ENCODE data around the gene RAB11FIP4. TPM values are rescaled to one million over a fixed set of nuclear protein-coding genes. Genes with fewer than 3 reads are reported as not detected.
A peak's percentile ranks its signal among the peaks of the same experiment; 100 is the strongest.

Gene RAB11FIP4
- total RNA-seq, 2 donors from 2014 or later = 22.5 to 30.8 TPM

- Histone ChIP-seq H3K9me3 (no peaks in the 10 kb centered on the region), H3K27me3 (replicated peaks; ENCODE audit: insufficient read depth) (no peaks in the 10 kb centered on the region), H3K27ac (no peak overlapping the region), H3K4me3 (peak overlapping the region in 1 of 2 donors; percentile 62), H3K4me1 (replicated peaks) (no peaks in the 10 kb centered on the region), H3K36me3 (no peaks in the 10 kb centered on the region)
- 84% methylated on average over 16 of the region's 16 CpGs for WGBS
- DNase-seq (ENCODE audit: low spot score) = no peak
- intact Hi-C loops (cut with DNase I) = no loop called here
- no peak for TF ChIP-seq POLR2AphosphoS5 (IDR thresholded peaks at IDR 0.05)
- TF ChIP-seq CTCF (IDR thresholded peaks at IDR 0.05) = no peak
- TF ChIP-seq POLR2A (IDR thresholded peaks at IDR 0.05) = no peak
Observed at GRCh38 chr17:31489295-31490018, 98.0 kb downstream of the RAB11FIP4 start.

GRCh38 chr17:31490019-31490650 is 98.7 kb downstream of the RAB11FIP4 start:
- H3K9me3 ChIP-seq = no peaks in the 10 kb centered on the region
- intact Hi-C loops (cut with DNase I) = no loop called here
- H3K4me1 ChIP-seq (replicated peaks) = no peaks in the 10 kb centered on the region
- DNase-seq (ENCODE audit: low spot score) = no peak
- 80% methylated on average over 9 of the region's 9 CpGs for WGBS
- TF ChIP-seq CTCF (IDR thresholded peaks at IDR 0.05) (no peak), POLR2AphosphoS5 (IDR thresholded peaks at IDR 0.05) (no peak), POLR2A (IDR thresholded peaks at IDR 0.05) (no peak)
- H3K4me3 ChIP-seq = no peak overlapping the region
- no peak overlapping the region for H3K27ac ChIP-seq
- no peaks in the 10 kb centered on the region for H3K27me3 ChIP-seq (replicated peaks; ENCODE audit: insufficient read depth)
- H3K36me3 ChIP-seq = no peaks in the 10 kb centered on the region

- H3K27ac ChIP-seq = no peak overlapping the region
- intact Hi-C loops (cut with DNase I) = no loop called here
- TF ChIP-seq CTCF (IDR thresholded peaks at IDR 0.05) = no peak
- TF ChIP-seq POLR2AphosphoS5 (IDR thresholded peaks at IDR 0.05) = no peak
- TF ChIP-seq POLR2A (IDR thresholded peaks at IDR 0.05) = no peak
- no peak overlapping the region for H3K4me3 ChIP-seq
- H3K27me3 ChIP-seq (replicated peaks; ENCODE audit: insufficient read depth) = no peaks in the 10 kb centered on the region
- H3K4me1 ChIP-seq (replicated peaks) = no peaks in the 10 kb centered on the region
- DNase-seq (ENCODE audit: low spot score) = no peak
- H3K9me3 ChIP-seq = no peaks in the 10 kb centered on the region
- 89% methylated on average over 9 of the region's 9 CpGs for WGBS
- H3K36me3 ChIP-seq = no peaks in the 10 kb centered on the region
Observed at GRCh38 chr17:31490671-31491375, 99.3 kb downstream of the RAB11FIP4 start.

GRCh38 chr17:31491376-31492131 is 100.1 kb downstream of the RAB11FIP4 start:
- H3K27ac ChIP-seq = no peak overlapping the region
- intact Hi-C loops (cut with DNase I) = no loop called here
- H3K4me3 ChIP-seq = no peak overlapping the region
- H3K36me3 ChIP-seq = no peaks in the 10 kb centered on the region
- no peaks in the 10 kb centered on the region for H3K4me1 ChIP-seq (replicated peaks)
- WGBS = 60% methylated on average over 12 of the region's 18 CpGs
- peak; percentile 36 for DNase-seq (ENCODE audit: low spot score)
- TF ChIP-seq POLR2A (IDR thresholded peaks at IDR 0.05) (no peak), POLR2AphosphoS5 (IDR thresholded peaks at IDR 0.05) (no peak), CTCF (IDR thresholded peaks at IDR 0.05) (no peak)
- no peaks in the 10 kb centered on the region for H3K27me3 ChIP-seq (replicated peaks; ENCODE audit: insufficient read depth)
- no peaks in the 10 kb centered on the region for H3K9me3 ChIP-seq

All from prostate gland (tissue), 2 donors.